Calu3 (cell line): Measurements from ENCODE around the gene CRACDL. TPM values are rescaled to one million over a fixed set of nuclear protein-coding genes. Genes with fewer than 3 reads are reported as not detected.
"Not testable (repeated sequence)": the region's sequence is repeated elsewhere in the genome, so short reads cannot be mapped to it uniquely, and the experiment has no call there.

Experiments
- BruUV-seq: library from RNA; stranded (reverse); fragments of 400-500 nt; replicated peaks from 2 replicates; lab custom pipeline; 2021; lab: Mats Ljungman, UMichigan
- CTCF ChIA-PET: fragments of 300-600 bp; sonication (Branson Sonifier 250); formaldehyde crosslinking; loops from one replicate; lab custom pipeline; 2022; ENCODE audit warnings: antibody characterized with exemption; lab: Charles Lee
- DNase-seq: peaks from one replicate; pipeline ENCODE4 v3.0.0; 2022
- H3K27ac Mint-ChIP-seq: one replicate; pipeline ENCODE4 v1.8.0; 2022; ENCODE audit warnings: mixed read lengths; ENCODE audit not compliant: unreplicated experiment
- H3K27me3 Mint-ChIP-seq: one replicate; pipeline ENCODE4 v1.8.0; 2022; ENCODE audit warnings: mixed read lengths; ENCODE audit not compliant: unreplicated experiment
- H3K36me3 Mint-ChIP-seq: one replicate; pipeline ENCODE4 v1.8.0; 2022; ENCODE audit warnings: mild to moderate bottlenecking, moderate library complexity, mixed read lengths; ENCODE audit not compliant: insufficient read depth, unreplicated experiment
- H3K4me1 Mint-ChIP-seq: one replicate; pipeline ENCODE4 v1.8.0; 2022; ENCODE audit warnings: mild to moderate bottlenecking, low read depth, mixed read lengths; ENCODE audit not compliant: unreplicated experiment
- H3K4me3 Mint-ChIP-seq: one replicate; pipeline ENCODE4 v1.8.0; 2022; ENCODE audit warnings: mild to moderate bottlenecking, low read depth, moderate library complexity, mixed read lengths; ENCODE audit not compliant: unreplicated experiment
- H3K9me3 Mint-ChIP-seq: one replicate; pipeline ENCODE4 v1.8.0; 2022; ENCODE audit warnings: low read depth, mixed read lengths; ENCODE audit not compliant: unreplicated experiment
- intact Hi-C: fragments of 100-400 bp; cut with micrococcal nuclease; formaldehyde crosslinking; loops from one replicate; pipeline ENCODE4 v1.10.0; 2022; ENCODE audit not compliant: unreplicated experiment
- total RNA-seq: library from RNA; stranded (reverse); gene quantifications from 2 replicates; pipeline ENCODE4 v1.2.3, GENCODE V29; 2022
- TF ChIP-seq, protein P1 (sequence below): fragments of 200-600 bp; IDR thresholded peaks from one replicate; pipeline ENCODE4 v1.8.0; 2022; ENCODE audit warnings: antibody characterized with exemption; ENCODE audit not compliant: unreplicated experiment

Gene CRACDL
- total RNA-seq, 1 experiment from 2014 or later, result 16.2 TPM

DNA sequence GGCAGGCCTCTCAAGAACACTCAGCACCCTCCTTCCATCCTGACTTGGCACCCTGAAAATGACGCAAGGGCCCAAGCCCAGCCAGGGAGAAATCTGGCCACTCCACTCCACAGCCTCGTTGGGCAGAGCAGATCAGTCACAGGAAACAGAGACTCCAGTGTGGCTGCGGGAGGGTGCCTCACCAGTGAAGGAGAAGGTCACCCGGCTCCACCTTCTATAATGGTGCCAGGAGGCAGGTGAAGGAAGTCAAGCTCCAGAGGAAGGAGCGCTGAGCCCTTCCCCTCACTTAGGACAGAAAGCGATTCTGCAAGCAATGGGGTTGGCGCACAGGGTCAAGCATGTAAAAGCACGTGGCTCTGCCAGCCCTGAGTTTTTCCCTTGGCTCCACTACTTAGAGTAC lies 35.3 kb downstream of the CRACDL start:
- CTCF ChIA-PET, result interaction anchor here (0.5 kb wide), 1 partner anchor 35 kb away, joined by 3 read pairs; the partner anchor contains the start of gene CRACDL
- TF ChIP-seq, protein P1, sequence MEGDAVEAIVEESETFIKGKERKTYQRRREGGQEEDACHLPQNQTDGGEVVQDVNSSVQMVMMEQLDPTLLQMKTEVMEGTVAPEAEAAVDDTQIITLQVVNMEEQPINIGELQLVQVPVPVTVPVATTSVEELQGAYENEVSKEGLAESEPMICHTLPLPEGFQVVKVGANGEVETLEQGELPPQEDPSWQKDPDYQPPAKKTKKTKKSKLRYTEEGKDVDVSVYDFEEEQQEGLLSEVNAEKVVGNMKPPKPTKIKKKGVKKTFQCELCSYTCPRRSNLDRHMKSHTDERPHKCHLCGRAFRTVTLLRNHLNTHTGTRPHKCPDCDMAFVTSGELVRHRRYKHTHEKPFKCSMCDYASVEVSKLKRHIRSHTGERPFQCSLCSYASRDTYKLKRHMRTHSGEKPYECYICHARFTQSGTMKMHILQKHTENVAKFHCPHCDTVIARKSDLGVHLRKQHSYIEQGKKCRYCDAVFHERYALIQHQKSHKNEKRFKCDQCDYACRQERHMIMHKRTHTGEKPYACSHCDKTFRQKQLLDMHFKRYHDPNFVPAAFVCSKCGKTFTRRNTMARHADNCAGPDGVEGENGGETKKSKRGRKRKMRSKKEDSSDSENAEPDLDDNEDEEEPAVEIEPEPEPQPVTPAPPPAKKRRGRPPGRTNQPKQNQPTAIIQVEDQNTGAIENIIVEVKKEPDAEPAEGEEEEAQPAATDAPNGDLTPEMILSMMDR, result no peak
- BruUV-seq, result no TSS peak
- Mint-ChIP-seq H3K9me3 (no peaks in the 10 kb centered on the region), H3K36me3 (no peaks in the 10 kb centered on the region), H3K27me3 (peaks cover 19% of the 10 kb centered on the region), H3K4me3 (no peak overlapping the region), H3K27ac (no peak overlapping the region), H3K4me1 (peaks cover 2% of the 10 kb centered on the region)
- no peak for DNase-seq
- intact Hi-C loops, result no loop called here

DNA sequence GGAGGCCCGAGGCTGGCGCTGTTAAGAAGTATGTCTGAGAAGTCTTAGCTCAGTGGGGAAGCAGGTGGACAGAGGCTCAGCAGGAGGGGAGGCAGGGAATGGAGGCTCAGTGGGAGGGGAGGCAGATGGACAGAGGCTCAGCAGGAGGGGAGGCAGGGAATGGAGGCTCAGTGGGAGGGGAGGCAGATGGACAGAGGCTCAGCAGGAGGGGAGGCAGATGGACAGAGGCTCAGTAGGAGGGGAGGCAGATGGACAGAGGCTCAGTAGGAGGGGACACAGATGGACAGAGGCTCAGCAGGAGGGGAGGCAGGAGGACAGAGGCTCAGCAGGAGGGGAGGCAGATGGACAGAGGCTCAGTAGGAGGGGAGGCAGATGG lies 36.3 kb downstream of the CRACDL start:
- H3K9me3 Mint-ChIP-seq, H3K27ac Mint-ChIP-seq, intact Hi-C loops, H3K4me3 Mint-ChIP-seq, BruUV-seq, CTCF ChIA-PET, DNase-seq, H3K4me1 Mint-ChIP-seq, H3K36me3 Mint-ChIP-seq: not testable (repeated sequence)
- H3K27me3 Mint-ChIP-seq, result peaks cover 29% of the 10 kb centered on the region

DNA sequence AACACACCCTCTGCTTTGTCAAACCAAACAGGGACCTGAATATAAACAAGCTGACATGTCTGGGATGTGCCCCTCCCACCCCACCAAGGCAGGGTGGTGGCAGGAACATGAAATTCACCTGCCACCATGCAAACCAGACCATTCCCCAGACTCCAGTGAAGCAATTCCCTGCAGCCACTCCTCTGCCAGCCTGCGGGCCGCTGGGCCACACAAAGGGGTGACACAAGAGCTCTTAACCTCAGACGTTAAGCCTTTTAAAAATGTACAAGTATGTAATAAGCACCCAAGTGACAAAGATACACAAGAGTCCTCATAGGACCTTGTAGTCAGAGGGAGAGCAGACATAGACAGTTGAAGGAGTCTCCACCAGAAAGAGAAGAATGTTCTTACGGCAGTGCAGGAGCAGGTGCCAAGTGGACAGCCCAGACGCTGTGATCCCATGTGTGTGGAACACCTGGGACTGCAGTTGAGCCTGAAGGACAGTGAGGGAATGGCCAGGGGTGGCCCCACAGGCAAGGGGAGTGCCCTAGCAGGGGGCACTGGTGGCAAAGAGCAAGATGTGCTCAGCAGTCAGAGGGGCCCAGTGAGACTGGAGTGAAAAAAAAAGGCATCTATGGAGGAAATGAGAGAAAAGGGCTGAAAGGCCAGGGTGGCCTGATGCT lies 36.9 kb downstream of the CRACDL start:
- peaks cover 32% of the 10 kb centered on the region for H3K27me3 Mint-ChIP-seq
- CTCF ChIA-PET, result no interaction called here
- H3K4me1 Mint-ChIP-seq, result no peaks in the 10 kb centered on the region
- no peaks in the 10 kb centered on the region for H3K9me3 Mint-ChIP-seq
- BruUV-seq, result no TSS peak
- H3K4me3 Mint-ChIP-seq, result no peak overlapping the region
- no peak overlapping the region for H3K27ac Mint-ChIP-seq
- intact Hi-C loops, result no loop called here
- no peaks in the 10 kb centered on the region for H3K36me3 Mint-ChIP-seq
- TF ChIP-seq, protein P1, result no peak
- no peak for DNase-seq

DNA sequence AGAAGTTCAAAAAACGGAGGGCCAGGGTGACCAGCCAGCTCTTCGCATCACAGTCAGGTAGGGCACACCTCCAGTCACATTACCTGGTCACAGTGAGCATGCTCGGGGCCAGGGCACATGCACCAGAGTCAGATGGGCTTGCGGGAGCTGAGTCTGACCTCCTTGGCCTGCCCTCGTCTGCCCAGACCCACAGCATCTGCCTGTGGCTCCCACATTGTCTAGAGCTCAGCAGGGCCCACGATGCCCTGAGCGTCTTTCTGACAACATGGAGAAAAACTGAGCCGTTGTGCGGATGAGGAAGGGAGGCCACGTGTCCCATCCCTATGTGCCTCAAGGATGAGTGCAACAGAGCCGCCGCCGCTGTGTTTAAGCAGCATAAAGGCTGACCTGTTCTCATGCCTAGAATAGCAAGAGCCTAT lies 37.6 kb downstream of the CRACDL start:
- no peaks in the 10 kb centered on the region for H3K9me3 Mint-ChIP-seq
- CTCF ChIA-PET, result no interaction called here
- intact Hi-C loops, result no loop called here
- H3K36me3 Mint-ChIP-seq, result no peaks in the 10 kb centered on the region
- H3K4me3 Mint-ChIP-seq, result no peak overlapping the region
- no peak for DNase-seq
- no peak overlapping the region for H3K27ac Mint-ChIP-seq
- no peaks in the 10 kb centered on the region for H3K4me1 Mint-ChIP-seq
- TF ChIP-seq, protein P1, result no peak
- H3K27me3 Mint-ChIP-seq, result peaks cover 32% of the 10 kb centered on the region
- no TSS peak for BruUV-seq

DNA sequence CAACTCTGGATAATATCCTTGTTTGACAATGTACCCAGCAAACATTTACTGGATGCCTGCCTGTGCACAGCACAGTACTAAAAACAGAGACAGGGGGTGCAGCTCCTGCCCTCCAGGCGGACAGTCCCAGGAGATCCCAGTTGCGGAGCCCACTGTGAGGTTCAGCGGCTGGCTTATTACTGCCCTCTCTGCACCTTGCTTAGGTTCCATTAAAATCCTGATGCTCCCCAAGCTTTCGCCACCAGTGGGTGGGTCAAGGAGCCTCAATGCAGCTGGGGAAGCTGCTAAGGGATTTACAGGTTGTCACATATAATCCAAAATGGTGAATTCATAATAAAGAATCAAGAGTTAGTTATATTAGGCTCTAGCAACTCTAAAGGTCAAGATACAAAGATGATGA lies 38.3 kb downstream of the CRACDL start:
- no peak overlapping the region for H3K4me3 Mint-ChIP-seq
- TF ChIP-seq, protein P1, result no peak
- intact Hi-C loops, result no loop called here
- H3K36me3 Mint-ChIP-seq, result no peaks in the 10 kb centered on the region
- H3K9me3 Mint-ChIP-seq, result no peaks in the 10 kb centered on the region
- no peaks in the 10 kb centered on the region for H3K4me1 Mint-ChIP-seq
- CTCF ChIA-PET, result no interaction called here
- no TSS peak for BruUV-seq
- H3K27ac Mint-ChIP-seq, result no peak overlapping the region
- DNase-seq, result no peak
- peaks cover 32% of the 10 kb centered on the region for H3K27me3 Mint-ChIP-seq
